Measurements from ENCODE around the gene ANKDD1B. TPM values are rescaled to one million over a fixed set of nuclear protein-coding genes. Genes with fewer than 3 reads are reported as not detected.

The ANKDD1B gene
- total and polyA plus RNA-seq, 9 of the 15 experiments (the other 6 are each of a cell fraction or from before 2014, with no cell fraction given), result 0.04 to 0.29 (median 0.18) TPM; not detected in 1

- TF ChIP-seq MAX (CRISPR knock-in tag; IDR thresholded peaks at IDR 0.05) (peak; percentile 79), NFIC (IDR thresholded peaks at IDR 0.05) (peak; percentile 44; the same call in 1 of the 2 replicates), KDM1A (IDR thresholded peaks at IDR 0.05) (peak; percentile 57 to 63), CBFA2T3 (IDR thresholded peaks at IDR 0.05) (peak; percentile 86)
These were observed 368 bp upstream of the ANKDD1B start (continued) for GRCh38 chr5:75610859-75611310.

GRCh38 chr5:75612226-75612569 lies 945 bp downstream of the ANKDD1B start:
- Histone ChIP-seq H3K27ac (ENCODE audit: extremely low read depth, low read depth, low read length) (no peak overlapping the region), H3K9me1 (ENCODE audit: control insufficient read depth, insufficient read depth, low read length) (no peaks in the 10 kb centered on the region), H3K27me3 (ENCODE audit: control insufficient read depth in 2 of 2, insufficient read depth in 2 of 2, low read length in 2 of 2) (no peaks in the 10 kb centered on the region), H3K4me3 (no peak overlapping the region), H3K79me2 (ENCODE audit: control insufficient read depth, insufficient read depth, low read length) (no peaks in the 10 kb centered on the region), H4K20me1 (replicated peaks; ENCODE audit: control insufficient read depth, insufficient read depth, low read length) (no peaks in the 10 kb centered on the region), H3K4me1 (replicated peaks in 1 of 2; ENCODE audit: control insufficient read depth in 2 of 2, insufficient read depth in 2 of 2, low read length in 2 of 2) (peaks cover 21 to 31% of the 10 kb centered on the region in 2 experiments; a peak in 4 of 5 replicates), H2AFZ (ENCODE audit: low read depth, low read length) (no peak overlapping the region), H3K4me2 (ENCODE audit: insufficient read depth, low read length) (no peak overlapping the region), H3K36me3 (ENCODE audit: control insufficient read depth, insufficient read depth, low read length) (no peaks in the 10 kb centered on the region), H3K9ac (ENCODE audit: insufficient read depth in 1 of 2, low read depth in 2 of 2, low read length in 2 of 2) (no peak overlapping the region), H3K9me3 (replicated peaks; ENCODE audit: control insufficient read depth, insufficient read depth, low read depth, low read length) (no peaks in the 10 kb centered on the region)
- CTCF ChIA-PET (ENCODE audit: low intra/inter-chr PET ratio), result no interaction called here
- no peak for ATAC-seq
- intact Hi-C loops (cut with micrococcal nuclease) (no loop called here), in situ Hi-C loops (cut with MboI) (no loop called here)
- no TSS peak for BruUV-seq (replicated peaks)
- WGBS (ENCODE audit: insufficient coverage, low coverage, missing lambda C conversion rate), result 88% methylated on average over 2 of the region's 12 CpGs
- no peak for FAIRE-seq
- no peak for DNase-seq (ENCODE audit: extremely low read depth in 1 of 4, low spot score in 3 of 4)
- POLR2A ChIA-PET, result interaction anchor here (0.5 to 0.7 kb wide), 2 partner anchors 9 to 1234 kb away, joined by 3 to 4 read pairs; no protein-coding TSS in a partner anchor
- TF ChIP-seq NCOA2 (IDR thresholded peaks at IDR 0.05; ENCODE audit: partially characterized antibody in 2 of 2) (no peak), MTA1 (IDR thresholded peaks at IDR 0.05; ENCODE audit: borderline replicate concordance) (no peak), PURB (CRISPR knock-in tag; IDR thresholded peaks at IDR 0.05; ENCODE audit: low read depth) (no peak), EZH2 (IDR thresholded peaks at IDR 0.05; ENCODE audit: borderline replicate concordance, low read depth, low read length) (no peak), SPI1 (IDR thresholded peaks at IDR 0.05; ENCODE audit: borderline replicate concordance, low read depth, low read length) (no peak), ZNF518B (CRISPR knock-in tag; IDR thresholded peaks at IDR 0.05) (no peak), CHAMP1 (IDR thresholded peaks at IDR 0.05) (no peak), FIP1L1 (IDR thresholded peaks at IDR 0.05; ENCODE audit: low read depth, low read length, poor library complexity, severe bottlenecking) (no peak), NR1H2 (CRISPR knock-in tag; IDR thresholded peaks at IDR 0.05) (no peak), SNRNP70 (optimal IDR thresholded peaks at IDR 0.05; ENCODE audit: low read depth, low read length) (no peak), TAF7 (tag; IDR thresholded peaks at IDR 0.05) (no peak)

All from K562 (cell line).